Mucosa of rectum (tissue), 2 donors: ENCODE measurements around the gene MARCHF3.

Experiments
- H3K27ac ChIP-seq, 2 donors: one replicate each; pipeline ENCODE4 v1.7.0; 2013; ENCODE audit warnings: inconsistent platforms in 2 of 2, low read depth in 2 of 2, low read length in 2 of 2
- H3K27me3 ChIP-seq, 2 donors: one replicate each; pipeline ENCODE4 v1.7.0; 2013; ENCODE audit warnings: low read length in 2 of 2; ENCODE audit not compliant: control insufficient read depth in 2 of 2, insufficient read depth in 2 of 2
- H3K36me3 ChIP-seq, 2 donors: one replicate each; pipeline ENCODE4 v1.7.0; 2013; ENCODE audit warnings: low read length in 2 of 2; ENCODE audit not compliant: control insufficient read depth in 2 of 2, insufficient read depth in 2 of 2
- H3K4me1 ChIP-seq, 2 donors: one replicate each; pipeline ENCODE4 v1.7.0; 2013; ENCODE audit warnings: low read length in 2 of 2, mild to moderate bottlenecking in 1 of 2; ENCODE audit not compliant: control insufficient read depth in 2 of 2, insufficient read depth in 2 of 2
- H3K4me3 ChIP-seq, 2 donors: one replicate each; pipeline ENCODE4 v1.7.0; 2013; ENCODE audit warnings: low read length in 2 of 2
- H3K9ac ChIP-seq, 2 donors: one replicate each; pipeline ENCODE4 v1.7.0; 2013; ENCODE audit warnings: low read length in 2 of 2, low read depth in 1 of 2, mild to moderate bottlenecking in 1 of 2
- H3K9me3 ChIP-seq, 2 donors: one replicate each; pipeline ENCODE4 v1.7.0; 2013; ENCODE audit warnings: low read length in 2 of 2; ENCODE audit not compliant: control insufficient read depth in 2 of 2
- donor health status: healthy.
- donor health status: Normal muscosa, but diverticular disease.

MARCHF3 gene

DNA sequence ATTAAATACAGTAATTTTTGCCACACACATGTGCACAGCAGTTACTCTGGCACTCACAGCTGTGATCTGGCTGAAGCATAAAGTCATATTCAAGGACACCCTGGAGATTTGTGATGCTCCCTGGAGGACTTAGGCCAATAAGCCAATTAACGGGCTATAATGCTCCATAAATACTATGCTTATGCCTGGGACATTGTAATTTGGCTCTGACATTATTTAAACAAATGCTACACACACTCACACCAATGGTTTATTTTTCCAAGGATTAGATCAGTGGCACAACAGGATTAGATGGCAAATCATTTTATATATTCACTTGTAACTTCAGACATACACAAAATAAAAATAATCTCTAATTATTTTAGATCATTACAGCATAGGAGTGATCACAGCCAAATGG is 142.2 kb downstream of the MARCHF3 start:
- H3K27me3 ChIP-seq, result no peaks in the 10 kb centered on the region
- H3K9me3 ChIP-seq, result no peaks in the 10 kb centered on the region
- no peaks in the 10 kb centered on the region for H3K4me1 ChIP-seq
- H3K36me3 ChIP-seq, result no peaks in the 10 kb centered on the region
- H3K9ac ChIP-seq, result no peak overlapping the region
- no peak overlapping the region for H3K4me3 ChIP-seq
- no peak overlapping the region for H3K27ac ChIP-seq

DNA sequence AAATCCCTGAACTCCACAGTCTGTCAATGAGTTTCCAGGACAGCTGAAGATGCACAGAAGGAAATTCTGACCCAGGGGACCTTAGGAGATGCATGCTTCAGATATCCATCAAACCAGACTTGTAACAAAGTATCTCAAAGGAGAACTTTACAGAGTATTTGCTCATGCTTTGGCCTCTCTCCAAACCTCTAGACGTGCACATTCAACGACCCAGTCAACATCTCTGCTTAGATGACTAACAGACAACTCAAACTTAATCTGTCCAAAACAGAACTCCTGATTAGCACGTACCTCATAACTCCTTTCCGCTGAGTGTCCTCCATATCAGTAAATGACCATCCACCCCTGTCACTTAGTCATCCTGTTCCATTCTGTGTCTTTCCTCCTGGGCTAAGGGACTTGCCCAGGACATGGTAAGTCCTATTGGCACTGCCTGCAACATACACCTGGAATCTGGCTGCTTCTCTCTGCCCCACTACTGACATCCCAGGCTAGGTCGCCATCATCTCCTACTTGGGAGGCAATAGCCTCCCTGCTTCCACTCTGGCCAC is 146.0 kb downstream of the MARCHF3 start:
- Histone ChIP-seq H3K27me3 (no peaks in the 10 kb centered on the region), H3K4me3 (no peak overlapping the region), H3K4me1 (no peaks in the 10 kb centered on the region), H3K36me3 (peaks cover 0 to 2% of the 10 kb centered on the region in 2 donors), H3K9me3 (no peaks in the 10 kb centered on the region), H3K9ac (no peak overlapping the region), H3K27ac (no peak overlapping the region)

DNA sequence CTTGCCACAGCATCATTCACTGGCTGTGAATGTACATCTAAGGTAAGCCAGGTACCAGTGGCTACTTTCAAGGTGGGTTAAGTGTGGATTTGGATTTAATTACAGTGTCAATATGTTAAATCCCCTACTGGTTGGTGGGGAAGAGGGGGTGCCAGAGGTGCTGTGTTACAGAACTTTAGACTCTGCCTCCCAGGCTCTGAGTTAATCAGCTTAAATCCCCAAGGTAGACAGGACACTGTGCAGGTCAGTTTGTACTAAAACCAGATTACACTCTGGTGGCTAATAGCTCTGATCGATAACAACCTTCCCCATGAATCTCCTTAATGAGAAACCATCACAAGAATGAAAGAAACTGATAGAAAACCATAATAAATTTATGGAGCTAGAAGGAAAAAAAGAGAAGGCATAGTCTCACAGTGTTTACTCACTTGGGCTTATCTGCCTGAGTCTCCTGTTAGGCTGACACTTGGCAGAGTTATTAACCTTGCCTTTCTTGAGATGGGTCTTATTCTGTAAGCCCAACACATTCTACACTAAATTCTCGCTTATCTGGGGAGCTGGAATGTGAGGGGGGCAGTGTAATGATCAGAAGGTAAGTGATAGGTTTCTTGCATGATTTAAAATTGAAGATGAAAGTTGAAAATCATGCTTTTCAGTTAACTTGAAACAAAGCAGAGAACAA is 146.7 kb downstream of the MARCHF3 start:
- H3K36me3 ChIP-seq, result peaks cover 0 to 4% of the 10 kb centered on the region in 2 donors
- H3K27ac ChIP-seq, result no peak overlapping the region
- H3K9me3 ChIP-seq, result no peaks in the 10 kb centered on the region
- H3K4me3 ChIP-seq, result no peak overlapping the region
- no peaks in the 10 kb centered on the region for H3K4me1 ChIP-seq
- H3K27me3 ChIP-seq, result no peaks in the 10 kb centered on the region
- no peak overlapping the region for H3K9ac ChIP-seq

DNA sequence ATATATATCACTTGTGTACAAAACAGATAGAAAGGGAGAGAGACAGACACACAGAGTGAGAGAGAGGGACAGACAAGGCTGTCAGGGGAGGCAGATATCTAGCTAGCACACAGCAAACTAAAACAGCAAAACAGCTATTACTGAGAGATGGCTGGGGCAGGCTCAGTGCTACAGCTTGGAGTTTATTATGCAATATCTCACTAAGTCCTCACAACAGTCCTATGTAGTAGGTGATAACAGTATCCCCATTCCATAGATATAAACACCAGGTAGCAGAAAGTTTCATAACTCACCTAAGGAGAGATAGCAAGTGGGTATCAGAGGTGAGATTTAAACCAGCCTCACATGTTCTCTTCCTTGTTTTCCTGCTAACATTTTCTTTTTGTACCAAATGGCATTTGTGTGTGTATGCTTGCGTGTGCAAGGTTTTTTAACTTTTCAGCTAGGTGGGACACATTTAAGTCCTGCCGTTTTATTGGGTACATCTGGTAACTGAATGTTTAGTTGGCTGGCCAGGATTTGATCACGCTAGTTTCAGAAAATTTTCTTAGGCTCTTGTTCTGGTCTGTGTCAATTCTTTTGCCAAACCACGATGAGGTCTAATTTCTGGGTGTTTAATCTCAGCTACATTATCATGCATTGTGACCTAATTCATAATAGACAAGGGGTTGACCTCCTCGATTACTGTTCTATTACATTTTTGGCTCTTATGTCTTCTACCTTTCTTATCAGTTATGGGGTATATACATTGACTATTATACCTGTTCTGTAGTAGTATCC is 148.3 kb downstream of the MARCHF3 start:
- Histone ChIP-seq H3K9me3 (no peaks in the 10 kb centered on the region), H3K27me3 (no peaks in the 10 kb centered on the region), H3K27ac (no peak overlapping the region), H3K9ac (no peak overlapping the region), H3K36me3 (peaks cover 5 to 13% of the 10 kb centered on the region in 2 donors), H3K4me3 (no peak overlapping the region), H3K4me1 (peaks cover 0 to 4% of the 10 kb centered on the region in 2 donors)

DNA sequence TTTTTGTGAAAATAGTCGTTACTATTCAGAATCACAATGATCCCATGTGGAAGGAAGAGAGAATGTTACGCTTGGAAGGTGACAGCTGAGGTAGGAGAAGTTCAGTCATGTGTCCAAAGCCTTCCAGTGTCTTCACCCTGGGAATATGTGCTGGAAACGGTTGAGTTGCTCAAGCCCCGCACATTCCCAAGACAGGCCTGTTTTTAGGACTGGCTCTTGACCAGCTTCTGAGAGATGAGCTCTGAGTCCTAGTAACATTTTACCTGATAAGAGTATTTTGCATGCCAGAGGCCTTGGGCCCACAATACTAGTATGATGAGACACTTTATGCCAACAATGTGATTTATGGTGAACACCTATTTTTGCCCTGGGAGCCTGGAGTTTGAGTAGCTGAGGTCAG is 151.7 kb downstream of the MARCHF3 start:
- no peaks in the 10 kb centered on the region for H3K27me3 ChIP-seq
- H3K4me1 ChIP-seq, result peaks cover 0 to 4% of the 10 kb centered on the region in 2 donors
- peaks cover 14 to 21% of the 10 kb centered on the region in 2 donors for H3K36me3 ChIP-seq
- no peak overlapping the region for H3K9ac ChIP-seq
- H3K4me3 ChIP-seq, result no peak overlapping the region
- H3K27ac ChIP-seq, result no peak overlapping the region
- H3K9me3 ChIP-seq, result no peaks in the 10 kb centered on the region

DNA sequence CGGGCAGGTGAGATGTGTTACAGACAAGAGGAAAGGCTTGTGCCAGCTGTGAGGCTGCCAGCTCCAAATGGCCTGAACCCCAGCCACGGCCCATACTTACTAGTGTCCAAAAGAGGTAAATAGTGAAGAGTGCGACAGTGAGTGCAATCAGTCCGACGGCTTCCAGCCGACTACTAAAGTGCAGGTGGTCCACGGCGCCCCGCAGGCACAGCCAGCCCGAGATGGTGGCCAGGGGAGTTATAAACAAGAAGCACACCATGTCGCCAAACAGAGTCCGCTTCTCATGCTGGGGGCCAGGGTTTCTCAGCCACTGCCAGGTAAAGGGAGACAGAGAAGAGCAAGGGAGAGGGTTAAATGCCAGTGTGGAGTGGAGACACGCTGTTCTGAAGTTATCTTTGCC is 152.3 kb downstream of the MARCHF3 start:
- H3K9me3 ChIP-seq, result no peaks in the 10 kb centered on the region
- H3K4me3 ChIP-seq, result no peak overlapping the region
- H3K4me1 ChIP-seq, result peaks cover 0 to 4% of the 10 kb centered on the region in 2 donors
- no peaks in the 10 kb centered on the region for H3K27me3 ChIP-seq
- H3K9ac ChIP-seq, result no peak overlapping the region
- peaks cover 14 to 21% of the 10 kb centered on the region in 2 donors for H3K36me3 ChIP-seq
- H3K27ac ChIP-seq, result no peak overlapping the region

DNA sequence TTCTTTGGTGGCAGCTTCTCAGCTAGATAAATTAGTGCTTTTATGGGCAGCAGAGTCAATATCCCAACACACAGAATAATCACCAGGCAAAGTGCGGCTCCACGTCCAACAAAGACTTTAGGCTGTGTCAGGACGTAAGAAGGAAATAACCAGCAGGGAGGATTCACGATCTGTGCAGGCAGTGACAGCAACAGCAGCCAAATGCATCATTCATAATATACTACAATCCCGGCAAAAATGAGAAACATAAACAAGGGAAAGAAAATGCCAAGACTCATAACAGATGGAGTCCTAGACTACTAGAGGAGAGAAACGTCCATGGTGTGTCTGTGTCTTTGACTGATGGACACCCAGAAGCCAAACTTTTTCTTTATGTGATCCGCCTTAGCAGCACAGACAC is 152.8 kb downstream of the MARCHF3 start:
- Histone ChIP-seq H3K27ac (no peak overlapping the region), H3K4me3 (no peak overlapping the region), H3K27me3 (no peaks in the 10 kb centered on the region), H3K36me3 (peaks cover 14 to 25% of the 10 kb centered on the region in 2 donors), H3K4me1 (peaks cover 0 to 4% of the 10 kb centered on the region in 2 donors), H3K9me3 (no peaks in the 10 kb centered on the region), H3K9ac (no peak overlapping the region)

DNA sequence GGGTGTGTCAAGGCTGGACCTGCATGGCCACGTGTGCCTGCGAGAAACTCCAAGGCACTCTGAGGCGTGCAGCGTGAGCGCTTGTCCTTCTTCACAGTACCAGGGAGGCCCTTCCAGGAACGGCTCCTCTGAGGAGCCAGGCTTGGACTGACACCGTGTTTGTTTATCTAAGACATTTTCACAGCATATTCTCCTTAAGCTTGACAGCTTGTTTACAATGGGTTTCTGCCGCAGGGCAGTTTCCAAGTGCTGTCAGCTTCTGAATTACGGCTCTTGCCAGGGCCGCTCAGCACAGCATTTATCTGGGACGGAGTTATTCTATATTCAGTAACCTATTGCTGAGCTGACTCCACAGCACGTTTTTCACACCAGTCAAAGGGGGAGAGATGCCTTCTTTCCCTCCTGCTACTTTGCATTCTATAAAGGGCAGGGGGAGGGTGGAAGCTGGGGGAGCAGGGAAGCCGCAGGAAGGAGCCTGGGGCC is 155.0 kb downstream of the MARCHF3 start:
- Histone ChIP-seq H3K9me3 (no peaks in the 10 kb centered on the region), H3K4me3 (no peak overlapping the region), H3K36me3 (peaks cover 15 to 31% of the 10 kb centered on the region in 2 donors), H3K4me1 (peaks cover 0 to 4% of the 10 kb centered on the region in 2 donors), H3K27ac (no peak overlapping the region), H3K27me3 (no peaks in the 10 kb centered on the region), H3K9ac (no peak overlapping the region)

DNA sequence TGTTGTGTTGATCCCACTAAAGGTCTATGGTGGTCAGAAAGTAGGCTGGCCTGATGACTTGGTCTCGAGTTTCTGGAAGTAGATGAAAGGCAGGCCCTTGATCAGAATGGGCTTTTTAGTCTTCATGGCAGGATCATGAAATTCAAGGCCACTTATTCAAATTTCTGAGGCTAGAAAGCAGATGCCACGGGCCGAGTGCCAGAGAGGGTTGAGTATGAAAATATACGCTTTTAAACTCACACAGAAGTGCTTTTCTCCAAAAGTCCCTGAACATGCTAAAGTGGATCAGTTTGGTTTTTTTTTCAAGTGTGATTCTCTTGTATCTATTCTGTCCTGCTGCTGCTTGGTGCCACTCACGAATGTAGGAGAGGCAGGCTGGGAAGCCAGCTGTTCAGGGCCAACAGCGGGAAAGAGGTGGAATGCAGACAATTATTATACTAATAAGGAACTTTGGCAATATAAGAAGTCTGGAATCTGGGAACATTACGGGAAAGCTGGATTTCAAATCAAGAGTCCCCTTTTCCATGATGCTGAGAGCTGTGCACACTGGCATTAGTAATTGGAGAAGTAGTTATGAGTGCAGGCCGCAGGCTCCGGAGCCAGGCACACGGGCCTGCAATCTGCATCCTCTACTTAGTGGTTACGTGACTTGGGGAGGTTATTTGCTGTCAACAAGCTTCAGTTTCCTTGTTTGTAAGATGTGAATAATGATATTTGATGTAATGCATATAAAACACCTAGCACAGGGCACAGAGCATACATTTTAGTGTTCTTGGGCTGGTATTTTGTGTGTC is 157.6 kb downstream of the MARCHF3 start:
- Histone ChIP-seq H3K9ac (no peak overlapping the region), H3K4me3 (no peak overlapping the region), H3K9me3 (no peaks in the 10 kb centered on the region), H3K27me3 (no peaks in the 10 kb centered on the region), H3K36me3 (peaks cover 8 to 33% of the 10 kb centered on the region in 2 donors), H3K27ac (no peak overlapping the region), H3K4me1 (peaks cover 0 to 2% of the 10 kb centered on the region in 2 donors)
